Activated T-cell treated with anti-CD3 and anti-CD28 coated beads, Interleukin-2, amount 50 U/mL, for 1 hour (primary cell): Measurements from ENCODE around the gene CLEC20A.

ENCODE experiments used
- DNase-seq: peaks from one replicate; pipeline ENCODE4 v3.0.0-alpha.2; 2020

The CLEC20A gene

DNA sequence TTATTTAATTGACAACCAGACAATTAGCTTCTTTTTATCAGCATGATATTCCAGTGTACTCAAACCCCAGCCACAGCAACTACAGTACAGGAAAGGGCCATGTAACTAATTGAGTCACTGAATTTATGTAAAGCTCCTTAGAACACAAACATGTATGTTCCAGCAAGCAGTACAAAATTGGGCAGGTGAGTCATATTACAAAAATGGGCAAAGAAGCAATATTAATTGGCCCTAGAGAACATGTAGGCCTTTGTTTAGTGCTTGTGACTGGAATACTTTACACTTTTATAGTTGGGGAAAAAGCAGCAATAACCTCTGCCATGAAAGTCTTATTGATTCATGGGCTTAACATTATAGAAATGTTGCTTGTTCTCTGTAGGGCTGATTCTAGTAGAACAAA, 31.8 kb downstream of the CLEC20A start:
- DNase-seq = no peak

DNA sequence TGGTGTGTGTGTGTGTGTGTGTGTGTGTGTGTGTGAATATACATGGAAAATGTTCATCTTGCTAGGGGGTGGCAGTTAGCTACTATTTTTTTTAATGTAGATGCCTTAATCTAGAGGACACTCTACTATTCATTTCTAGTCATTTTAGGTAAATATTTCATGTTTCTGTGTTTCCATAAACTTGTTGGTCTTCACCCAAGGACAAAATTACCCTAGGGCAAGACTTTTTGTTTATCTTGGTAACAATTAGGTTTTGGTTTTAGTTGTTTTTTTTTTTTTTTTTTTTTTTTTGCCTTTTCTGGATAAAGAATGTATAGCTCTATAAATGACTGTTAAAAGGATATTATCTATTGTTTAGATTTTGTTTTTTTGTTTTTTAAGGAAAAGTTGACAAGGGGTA, 32.2 kb downstream of the CLEC20A start:
- no peak for DNase-seq

DNA sequence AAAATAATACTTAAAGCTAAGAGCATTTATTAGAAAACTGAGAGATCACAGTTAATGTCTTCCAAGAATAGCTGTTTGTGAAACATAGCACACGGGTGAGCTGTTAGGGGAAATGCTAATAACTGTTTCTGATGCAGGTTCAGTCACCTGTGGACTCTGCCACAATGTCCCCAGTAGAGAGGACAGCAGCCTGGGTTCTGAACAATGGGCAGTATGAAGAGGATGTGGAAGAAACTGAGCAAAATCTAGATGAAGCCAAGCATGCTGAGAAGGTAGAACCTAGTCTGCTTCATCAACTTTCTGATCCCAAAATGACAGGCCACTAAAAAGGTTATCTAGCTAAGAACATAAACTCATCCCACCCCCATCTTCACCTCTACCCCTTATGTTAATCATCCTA, 32.6 kb downstream of the CLEC20A start:
- no peak for DNase-seq

DNA sequence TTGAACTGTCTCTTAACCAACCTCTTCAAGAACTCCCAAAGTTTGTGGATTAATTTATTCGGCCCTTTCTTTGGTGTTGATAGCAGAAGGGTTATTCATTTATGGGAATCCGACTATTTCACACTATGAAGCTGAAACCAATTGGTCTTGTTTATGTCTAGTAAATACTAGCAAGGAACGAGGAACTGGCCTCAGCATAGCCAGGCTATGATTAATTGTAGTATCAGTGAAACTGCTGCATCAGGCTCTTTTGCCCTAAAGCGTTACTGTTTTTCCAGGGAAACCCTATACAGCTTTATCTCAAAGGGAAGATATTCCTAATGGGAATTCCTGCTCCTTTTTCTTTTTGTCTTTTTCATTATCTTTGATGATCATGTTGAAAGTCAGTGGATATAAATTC, 35.1 kb downstream of the CLEC20A start:
- DNase-seq = no peak

DNA sequence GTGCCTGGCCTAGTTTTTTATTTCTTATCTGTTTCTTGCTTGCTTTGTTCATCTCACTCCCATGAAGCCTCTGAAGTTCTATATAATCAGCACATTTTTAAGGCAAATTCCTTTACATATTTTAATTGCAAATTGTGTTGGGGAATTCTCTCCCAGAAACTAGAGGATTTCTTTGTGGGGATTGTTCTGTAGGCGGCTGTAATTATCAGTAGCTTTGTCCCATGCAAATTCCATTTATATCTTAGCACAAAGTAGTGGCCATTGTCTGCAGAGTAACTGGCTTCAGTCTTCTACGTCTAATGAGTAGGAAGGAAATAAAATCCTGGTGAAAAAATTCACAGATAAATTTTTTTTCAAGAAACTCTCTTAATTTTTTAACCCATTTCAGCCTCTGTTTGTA, 35.7 kb downstream of the CLEC20A start:
- DNase-seq = no peak

DNA sequence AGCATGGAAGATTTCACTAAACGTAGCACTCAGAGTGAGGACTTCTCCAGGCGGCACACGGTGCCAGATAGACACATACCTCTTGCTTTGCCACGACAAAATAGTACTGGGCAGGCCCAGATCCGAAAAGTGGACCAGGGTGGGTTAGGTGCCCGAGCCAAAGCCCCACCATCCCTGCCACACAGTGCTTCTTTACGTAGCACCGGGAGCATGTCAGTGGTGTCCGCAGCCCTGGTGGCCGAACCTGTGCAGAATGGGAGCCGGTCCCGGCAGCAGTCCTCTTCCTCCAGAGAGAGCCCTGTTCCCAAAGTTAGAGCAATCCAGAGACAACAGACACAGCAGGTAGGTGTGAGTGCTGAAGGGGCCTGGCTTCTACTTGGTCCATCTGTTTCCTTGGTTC, 38.6 kb downstream of the CLEC20A start:
- no peak for DNase-seq

DNA sequence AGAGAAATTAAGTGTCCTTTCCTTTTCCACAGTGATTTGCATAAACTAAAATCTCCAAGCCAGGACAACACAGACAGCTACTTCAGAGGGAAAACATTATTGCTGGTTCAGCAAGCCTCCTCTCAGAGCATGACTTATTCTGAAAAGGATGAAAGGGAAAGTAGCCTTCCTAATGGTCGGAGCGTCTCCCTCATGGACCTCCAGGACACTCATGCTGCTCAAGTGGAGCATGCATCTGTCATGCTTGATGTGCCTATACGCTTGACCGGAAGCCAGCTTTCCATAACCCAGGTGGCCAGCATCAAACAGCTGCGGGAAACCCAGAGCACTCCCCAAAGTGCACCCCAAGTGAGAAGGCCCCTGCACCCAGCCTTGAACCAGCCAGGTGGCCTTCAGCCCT, 39.1 kb downstream of the CLEC20A start:
- no peak for DNase-seq

DNA sequence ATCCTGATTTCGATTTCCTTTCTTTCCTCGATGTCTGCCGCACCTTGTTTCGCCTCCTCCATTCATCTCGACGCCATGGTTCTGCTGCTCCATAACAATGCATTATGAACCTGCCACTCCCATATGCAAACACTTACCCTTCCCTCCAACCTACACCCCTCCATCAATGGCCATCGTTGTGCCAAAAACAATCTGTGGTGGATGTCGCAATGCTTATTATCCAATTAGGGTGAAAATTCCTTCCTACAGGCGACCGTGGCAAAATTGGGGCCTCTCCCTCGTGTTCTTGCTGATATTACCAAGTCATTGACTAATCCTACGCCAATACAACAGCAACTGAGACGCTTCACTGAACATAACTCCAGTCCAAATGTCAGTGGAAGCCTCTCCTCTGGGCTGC, 40.3 kb downstream of the CLEC20A start:
- DNase-seq = no peak

DNA sequence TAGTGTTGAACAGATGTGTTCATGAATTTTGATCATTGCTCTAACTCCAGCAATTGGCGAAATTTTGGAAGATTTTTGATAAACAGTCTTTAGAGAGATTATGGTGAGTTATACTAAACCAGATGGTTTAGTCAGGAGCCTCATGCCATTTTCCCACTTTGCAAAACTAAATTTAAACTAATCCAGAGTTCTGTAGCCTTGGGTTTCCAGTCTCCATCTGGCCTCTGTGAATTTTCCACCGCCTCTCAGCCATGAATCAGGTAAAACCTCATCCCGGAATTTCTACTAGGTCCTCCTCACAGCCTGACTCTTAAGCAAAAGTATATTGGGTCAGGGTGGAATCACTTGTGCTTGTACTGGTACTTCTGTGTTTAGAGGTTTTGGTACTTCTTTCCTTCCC, 44.8 kb downstream of the CLEC20A start:
- no peak for DNase-seq

DNA sequence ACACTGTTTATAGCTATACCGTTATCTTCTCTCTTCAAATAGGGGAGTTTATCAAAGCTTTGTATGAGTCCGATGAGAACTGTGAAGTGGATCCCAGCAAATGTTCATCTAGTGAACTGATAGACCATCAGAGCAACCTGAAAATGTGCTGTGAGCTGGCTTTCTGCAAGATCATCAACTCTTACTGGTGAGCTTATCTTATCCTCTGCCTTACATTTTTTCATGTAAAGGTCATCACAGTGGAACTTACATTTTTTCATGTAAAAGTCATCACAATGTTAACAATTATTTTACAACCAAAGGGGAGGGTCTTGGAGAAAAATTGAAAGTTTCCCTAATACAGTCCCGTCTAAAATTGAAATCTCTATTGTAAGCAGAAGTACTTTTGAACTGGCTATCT, 45.2 kb downstream of the CLEC20A start:
- DNase-seq = no peak

DNA sequence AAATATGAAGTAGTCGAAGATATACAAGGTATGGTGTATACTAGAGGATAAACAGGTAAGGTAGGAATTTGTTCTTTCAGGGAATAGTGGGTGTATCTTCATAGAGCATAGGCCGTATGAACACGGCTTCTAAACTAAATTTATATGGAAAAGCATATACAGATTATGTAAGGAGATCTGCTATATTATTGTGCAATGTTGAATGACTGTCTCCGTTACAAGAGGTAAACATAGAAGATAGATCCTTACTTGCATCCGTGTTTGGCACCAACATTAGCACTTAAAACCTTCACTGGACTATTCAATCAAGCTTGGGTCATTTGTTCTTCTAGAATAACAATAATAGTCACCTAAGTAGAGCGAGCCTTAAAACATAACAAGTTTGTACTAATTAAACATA, 45.9 kb downstream of the CLEC20A start:
- no peak for DNase-seq

DNA sequence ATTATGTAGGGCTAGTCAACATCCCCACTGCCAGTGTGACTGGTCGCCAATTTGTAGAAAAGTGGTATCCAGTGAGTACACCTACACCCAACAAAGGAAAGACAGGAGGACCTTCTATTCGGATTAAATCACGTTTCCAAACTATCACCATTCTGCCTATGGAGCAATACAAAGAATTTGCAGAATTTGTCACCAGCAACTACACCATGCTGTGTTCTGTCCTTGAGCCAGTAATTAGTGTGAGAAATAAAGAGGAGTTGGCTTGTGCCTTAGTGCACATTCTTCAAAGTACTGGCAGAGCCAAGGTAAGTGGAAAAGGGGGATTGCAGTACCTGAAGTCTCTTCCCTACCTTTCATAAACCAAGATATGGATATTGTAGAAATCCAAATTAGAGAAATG, 53.8 kb downstream of the CLEC20A start:
- DNase-seq = no peak

DNA sequence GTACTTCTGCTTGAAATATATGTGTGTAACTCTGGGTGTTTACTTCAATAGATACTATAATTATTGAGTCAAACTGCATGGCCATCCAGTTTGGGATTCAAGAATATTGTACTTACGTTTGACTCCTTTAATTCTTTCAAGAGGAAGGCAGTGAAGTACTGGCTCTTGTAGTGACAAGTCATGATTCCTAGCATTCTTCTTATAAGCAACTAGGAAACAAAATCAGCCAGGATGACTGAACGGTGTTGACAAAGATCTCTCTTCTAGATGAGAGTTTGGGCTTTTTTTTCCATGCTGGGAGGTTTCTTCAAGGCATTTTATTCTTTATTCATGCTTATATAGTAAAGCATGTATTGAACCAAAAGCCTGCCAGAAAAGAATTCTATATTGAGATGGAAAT, 58.3 kb downstream of the CLEC20A start:
- DNase-seq = no peak

DNA sequence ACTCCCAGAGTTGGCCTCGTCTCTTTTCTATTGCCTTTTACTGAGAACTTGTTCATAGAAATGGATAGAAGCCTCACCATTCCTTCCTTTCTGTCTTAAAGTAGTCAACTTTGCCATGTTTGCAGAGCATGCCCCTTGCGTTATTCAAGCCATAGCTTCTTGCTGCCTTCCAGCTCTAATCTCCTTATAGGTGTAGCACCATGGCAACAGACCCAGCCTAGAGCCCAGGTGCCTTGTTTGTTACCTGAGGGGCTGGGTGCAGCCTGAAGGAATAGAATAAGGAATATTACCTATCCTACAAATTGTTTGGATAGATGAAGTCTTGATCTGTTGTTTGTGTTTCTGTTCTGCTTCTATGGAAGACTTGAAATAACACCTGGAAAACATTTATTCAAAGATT, 59.9 kb downstream of the CLEC20A start:
- DNase-seq = no peak

DNA sequence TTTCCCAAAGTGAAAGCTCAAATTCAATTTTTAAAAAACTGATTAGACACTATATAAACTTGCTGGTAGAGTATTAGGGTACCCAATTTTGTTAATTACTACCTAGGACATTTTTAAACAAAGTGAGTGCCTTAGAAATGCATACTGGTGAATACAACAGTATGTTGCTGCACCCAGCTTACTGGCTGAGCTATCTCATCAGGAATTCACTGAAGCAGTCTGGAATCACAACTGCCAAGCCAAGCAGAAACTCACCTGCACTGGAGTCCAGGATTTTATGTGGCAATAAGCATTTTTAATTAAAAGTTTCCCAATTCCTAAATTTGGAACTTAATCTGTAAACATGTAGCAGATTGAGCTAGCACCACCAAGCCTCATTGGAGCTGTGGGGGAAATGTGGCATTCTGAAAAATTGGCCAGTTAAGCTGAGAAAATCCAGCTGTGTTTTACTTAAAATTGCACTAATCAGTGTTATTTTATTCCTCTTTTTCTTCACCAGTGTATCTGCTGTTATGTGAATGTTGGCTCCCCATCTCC, 61.8 kb downstream of the CLEC20A start:
- DNase-seq = no peak

DNA sequence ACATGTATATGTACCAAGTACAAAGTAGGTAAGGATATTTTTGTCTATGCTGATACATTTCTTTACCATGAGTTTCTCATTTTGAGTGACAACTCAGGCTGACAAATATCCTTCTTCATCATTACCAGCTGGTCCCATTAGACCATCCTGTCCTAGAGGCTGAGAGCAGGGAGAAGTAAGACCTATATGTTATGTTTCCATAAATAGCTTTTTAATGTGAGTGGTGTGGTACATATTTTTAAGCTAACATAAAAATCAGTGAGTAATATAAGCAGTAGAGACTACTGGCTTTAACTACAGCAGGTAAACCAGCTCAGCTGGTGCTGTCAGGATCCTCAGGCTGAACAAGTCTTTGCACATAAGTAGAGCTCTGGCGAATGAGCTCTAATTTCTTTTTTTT, 62.4 kb downstream of the CLEC20A start:
- no peak for DNase-seq
